Activated CD4-positive, CD25-positive, alpha-beta regulatory T cell (primary cell): ENCODE data around the gene CDK18.
"Not testable (repeated sequence)": the region's sequence is repeated elsewhere in the genome, so short reads cannot be mapped to it uniquely, and the experiment has no call there.

Experiments
- DNase-seq, 4 experiments: peaks; one replicate each; lab custom pipeline; 2025; lab: John Stamatoyannopoulos, UW

CDK18 gene

DNA sequence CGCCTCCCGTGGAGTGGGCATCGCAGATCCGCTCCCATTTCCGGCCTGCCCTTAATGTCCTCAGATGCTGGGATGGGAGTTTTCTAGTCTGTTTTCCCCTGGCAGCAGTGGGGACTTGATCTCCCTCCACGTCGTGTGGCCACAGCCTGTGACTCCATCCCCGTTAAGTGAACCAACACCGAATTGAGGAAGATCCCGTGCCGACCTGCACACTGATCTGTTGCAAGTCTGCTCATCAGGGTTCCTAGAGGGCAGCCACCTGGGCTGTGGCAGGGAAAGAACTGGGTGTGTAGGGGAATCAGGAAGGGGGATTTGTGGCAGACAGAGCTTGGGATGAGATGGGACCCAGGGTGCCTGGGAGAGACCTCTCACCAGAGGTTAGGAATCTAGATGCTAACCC lies 23.3 kb upstream of the CDK18 start:
- no peak for DNase-seq

DNA sequence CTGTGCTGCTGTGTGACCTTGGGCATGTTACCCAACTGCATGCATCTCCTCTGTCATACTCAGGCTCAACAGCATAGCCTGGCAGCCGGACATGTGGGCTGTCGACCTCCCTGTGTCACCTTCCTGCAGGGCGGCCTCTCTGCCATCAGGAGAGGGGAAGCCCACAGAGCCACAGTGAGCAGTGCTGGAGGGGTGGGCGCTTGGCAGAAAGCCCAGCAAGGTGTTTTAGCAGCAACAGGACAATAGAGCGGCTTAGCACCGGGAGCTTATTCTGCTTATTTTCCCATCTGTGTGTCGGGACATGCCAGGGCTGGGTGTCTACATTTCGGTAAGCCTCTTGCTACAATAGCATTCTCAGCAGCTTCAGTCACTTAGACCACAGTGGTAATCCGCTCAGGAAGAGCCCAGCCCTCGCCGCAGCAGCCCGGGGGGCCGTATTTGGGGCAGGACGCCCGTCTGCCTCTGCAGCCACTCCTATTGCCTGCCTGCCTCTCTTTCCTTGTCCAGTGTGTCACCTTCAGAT lies 22.8 kb upstream of the CDK18 start:
- DNase-seq = no peak

DNA sequence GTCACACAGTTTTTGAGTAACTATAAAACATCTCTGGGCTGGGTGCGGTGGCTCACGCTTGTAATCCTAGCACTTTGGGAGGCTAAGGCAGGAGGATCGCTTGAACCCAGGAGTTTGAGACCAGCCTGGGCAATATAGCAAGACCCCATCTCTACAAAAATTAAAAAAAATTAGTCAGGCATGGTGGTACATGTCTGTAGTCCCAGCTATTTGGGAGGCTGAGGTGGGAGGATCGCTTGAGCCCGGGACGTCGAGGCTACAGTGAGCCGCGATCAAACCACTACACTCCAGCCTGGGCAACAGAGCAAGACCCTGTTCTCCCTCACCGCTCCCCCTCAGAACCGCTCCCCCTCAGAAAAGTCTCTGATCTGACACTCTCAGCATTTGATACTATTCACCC lies 21.9 kb upstream of the CDK18 start:
- not testable (repeated sequence) for DNase-seq

DNA sequence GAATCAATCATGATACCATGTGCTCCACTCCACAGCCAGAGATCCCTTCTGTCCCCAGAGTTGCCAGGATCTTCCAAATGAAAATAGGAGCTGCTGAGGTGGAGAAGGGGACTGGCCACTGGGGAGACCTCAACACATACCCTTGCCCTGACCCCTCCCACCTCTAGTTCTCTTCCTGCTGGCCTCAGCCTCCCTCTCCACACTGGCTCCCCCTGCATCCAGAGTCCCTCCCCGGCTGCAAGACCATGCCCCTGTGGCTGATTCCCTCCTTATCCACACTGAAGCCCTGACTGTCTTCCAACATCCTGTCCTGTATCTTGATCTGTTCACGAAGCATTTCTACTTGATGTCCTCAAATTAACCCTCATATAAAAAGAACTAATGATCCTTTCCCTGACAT lies 21.1 kb upstream of the CDK18 start:
- DNase-seq = no peak

DNA sequence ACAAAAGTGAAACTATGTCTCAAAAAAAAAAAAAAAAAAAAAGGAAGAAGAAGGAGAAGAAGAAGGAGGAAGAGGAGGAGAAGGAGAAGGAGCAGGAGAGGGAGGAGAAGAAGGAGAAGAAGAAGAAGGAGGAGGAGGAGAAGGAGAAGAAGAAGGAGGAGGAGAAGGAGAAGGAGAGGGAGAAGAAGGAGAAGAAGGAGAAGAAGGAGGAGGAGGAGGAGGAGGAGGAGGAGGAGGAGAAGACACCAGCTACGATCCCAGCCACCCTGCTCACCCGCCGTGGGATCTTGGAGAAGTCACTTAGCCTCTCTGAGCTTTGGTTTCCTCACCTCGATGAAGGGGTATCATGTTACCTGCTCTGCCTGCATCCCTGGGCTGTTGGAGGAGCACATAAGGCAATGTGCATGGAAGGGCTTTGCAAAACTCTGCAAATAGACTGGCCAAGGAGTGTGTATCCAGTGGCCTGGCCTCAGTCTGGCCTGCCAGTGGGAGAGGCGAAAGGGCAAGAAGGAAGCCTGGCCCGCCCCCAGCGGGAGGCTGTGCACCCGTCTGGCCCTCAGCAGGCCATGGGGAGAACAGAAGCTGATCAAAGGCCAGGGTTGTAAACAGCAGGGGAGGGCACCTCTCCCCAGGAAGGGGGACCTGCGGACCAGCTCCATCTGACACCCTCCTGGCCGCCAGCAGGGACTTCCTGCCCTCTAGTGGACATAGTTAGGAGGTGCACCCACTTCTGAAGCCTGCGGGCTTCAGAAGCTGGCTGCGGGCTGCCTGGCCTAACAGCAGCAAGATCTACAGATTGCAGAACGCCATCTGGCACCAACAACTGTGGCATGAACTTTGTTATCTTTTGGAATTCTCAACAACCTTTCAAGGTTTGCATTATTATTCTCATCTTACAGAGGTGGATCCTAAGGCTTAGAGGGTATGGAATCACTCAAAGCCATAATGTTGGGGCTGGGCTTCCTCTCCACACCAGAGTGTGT lies 19.2 kb upstream of the CDK18 start:
- DNase-seq = peak in 3 of 4 experiments; percentile 24 to 35 (median 29)

DNA sequence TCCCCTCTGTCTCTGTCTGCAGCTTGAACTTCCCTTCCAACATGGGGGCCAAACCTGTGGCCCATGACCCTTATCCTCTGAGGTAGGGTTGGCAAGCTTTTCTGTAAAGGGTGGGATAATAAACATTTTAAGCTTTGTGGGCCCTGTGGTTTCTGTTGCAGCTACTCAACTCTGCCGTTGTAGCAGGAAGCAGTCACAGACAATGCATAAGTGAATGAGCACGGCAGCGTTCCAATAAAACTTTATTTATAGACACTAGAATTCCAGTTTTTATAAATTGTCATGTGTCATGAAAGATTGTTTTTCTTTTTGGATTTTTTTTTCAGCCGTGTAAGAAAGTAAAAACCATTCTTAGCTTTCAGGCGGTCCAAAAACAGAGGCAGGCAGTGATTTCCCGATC lies 18.2 kb upstream of the CDK18 start:
- DNase-seq = no peak

DNA sequence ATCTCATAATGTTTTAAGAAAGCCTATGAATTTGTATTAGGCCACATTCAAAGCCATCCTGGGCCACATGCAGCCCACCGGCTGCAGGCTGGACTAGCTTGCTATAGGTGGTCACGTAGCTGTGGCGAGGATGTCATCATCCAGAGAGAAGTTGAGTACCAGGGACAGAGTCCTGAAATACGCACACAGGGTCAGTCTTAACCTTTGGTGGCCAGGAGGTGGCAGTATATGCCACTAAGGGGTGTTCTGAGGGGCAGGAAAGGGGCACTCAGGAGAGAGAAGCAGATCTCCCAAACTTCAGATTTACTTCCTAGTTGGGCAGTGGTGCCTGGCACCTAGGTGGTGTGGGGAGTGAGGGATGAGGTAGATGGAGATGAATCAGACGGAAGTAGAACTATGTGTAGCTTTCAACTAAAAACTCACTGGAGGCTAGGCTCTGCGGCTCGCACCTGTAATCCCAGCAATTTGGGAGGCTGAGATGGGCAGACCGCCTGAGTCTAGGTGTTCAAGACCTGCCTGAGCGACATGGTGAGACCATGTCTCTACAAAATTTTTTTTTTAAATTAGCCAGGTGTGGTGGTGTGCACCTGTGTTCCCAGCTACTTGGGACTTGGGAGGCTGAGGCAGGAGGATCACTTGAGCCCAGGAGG lies 16.3 kb upstream of the CDK18 start:
- DNase-seq = no peak

DNA sequence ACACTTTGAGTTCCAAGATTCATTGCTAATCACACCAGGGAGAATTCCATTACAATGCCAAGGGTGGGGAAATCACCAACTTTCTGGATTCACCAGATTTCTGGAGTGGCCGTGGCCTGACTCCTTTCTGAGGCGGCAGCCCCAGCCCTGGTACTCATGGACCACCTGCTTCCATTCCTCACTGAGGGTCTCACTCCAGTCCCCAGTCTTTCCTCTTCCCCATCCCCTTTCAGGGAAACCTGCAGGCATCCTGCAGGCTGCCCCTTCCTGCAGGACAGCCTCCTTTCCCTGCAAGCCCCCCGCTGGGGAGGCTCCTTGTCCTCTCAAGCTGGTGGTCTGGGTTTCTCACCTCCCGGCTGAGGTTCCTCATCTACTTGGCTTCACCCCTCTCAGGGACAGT lies 12.7 kb upstream of the CDK18 start:
- DNase-seq = no peak

DNA sequence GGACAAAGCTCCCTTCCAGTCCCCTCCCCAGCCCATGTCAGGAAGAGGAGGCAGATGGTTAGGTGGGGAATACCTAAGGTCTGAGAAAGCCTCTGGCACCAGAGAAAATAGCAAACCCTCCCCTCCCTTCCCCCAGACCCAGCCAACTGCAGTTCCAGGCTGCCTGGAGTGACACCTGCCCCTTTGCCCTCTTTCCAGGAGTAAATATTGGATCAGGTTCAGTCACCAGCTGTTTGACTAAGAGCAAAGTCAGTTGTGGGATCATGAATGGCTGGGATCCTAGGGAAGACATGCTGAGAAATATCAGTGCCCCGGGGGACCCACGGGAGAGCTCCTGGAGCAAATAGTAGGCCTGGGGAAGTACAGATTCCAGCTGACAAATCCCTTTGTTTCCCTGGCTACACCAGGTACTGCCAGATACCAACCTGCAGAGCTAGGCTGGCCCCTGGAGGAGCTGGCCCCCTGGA lies 12.2 kb upstream of the CDK18 start:
- DNase-seq = no peak

DNA sequence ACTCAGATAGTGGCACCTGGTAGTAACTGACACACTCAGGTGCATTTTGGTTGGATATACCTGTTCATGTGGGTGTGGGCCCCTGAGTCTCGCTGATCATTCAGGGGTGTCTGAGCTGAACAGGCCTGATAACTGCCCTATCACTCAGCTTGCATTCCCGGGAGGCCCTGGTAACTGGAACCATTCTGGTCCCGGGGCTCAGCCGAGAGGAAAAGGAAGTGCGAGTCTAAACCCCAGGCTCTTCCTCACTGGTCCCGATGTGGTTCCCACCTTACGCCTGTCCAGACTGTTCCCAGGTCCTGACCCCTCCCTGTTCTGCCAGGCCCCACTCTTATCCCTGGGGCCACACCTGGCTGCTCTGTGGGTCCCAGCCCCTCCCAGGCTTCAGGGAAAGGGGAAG lies 11.7 kb upstream of the CDK18 start:
- no peak for DNase-seq

DNA sequence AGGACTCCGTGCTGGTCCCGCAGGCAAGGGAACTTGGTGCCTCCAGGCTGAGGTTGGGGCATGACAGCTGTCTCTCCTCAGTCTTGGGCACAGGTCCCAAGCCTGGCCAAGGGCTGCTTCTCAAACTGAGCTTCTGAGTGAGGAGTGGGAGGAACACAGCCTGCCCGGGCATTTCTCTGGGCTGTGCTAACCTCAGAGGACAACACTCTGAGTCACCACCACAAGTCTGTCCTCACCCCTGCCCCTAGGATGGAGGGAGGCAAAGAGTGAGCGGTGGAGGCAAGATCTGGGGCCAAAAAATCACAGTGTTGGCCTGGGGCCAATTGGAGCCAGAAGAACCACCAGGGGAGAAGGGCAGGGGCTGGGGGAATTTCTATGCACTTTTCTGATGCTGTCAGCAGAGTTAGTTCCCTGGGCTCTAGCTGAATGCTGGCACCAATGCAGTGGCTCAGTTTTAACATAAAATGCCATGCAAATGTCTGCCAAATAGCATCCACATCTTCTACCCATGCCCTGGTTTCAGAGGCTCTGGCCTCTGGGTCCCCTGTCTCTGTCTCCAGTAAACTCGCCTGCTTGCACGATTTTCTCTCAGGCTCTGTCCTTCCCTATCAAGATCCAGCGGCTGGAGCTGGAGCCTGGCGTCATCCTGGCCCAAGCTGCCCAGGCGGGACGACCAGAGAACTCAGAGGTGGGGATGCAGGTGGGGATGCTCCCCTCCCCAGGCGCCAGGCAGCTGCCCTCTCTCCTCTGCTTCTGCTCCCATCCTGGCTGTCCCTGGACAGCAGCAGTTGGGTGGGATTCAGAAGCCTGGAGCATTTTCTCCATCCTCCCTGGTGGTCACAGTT lies 11.0 kb upstream of the CDK18 start:
- no peak for DNase-seq

DNA sequence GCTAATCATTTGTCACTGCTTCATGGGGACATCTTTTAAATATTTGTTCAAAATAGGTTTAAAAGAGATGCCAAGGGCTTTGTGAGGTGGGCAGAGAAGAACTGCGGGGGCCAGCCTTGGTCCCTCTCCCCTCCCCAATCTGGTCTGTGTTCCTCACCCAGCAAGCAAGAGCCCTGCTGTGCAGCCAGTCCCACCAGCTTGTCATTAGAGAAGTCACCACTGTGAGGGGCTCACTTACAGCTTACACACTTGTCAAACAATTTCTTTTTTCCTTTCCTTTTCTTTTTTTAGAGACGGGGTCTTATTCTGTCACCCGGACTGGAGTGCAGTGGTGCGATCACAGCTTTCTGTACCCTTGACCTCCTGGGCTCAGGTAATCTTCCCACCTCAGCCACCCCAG lies 10.4 kb upstream of the CDK18 start:
- DNase-seq = no peak

DNA sequence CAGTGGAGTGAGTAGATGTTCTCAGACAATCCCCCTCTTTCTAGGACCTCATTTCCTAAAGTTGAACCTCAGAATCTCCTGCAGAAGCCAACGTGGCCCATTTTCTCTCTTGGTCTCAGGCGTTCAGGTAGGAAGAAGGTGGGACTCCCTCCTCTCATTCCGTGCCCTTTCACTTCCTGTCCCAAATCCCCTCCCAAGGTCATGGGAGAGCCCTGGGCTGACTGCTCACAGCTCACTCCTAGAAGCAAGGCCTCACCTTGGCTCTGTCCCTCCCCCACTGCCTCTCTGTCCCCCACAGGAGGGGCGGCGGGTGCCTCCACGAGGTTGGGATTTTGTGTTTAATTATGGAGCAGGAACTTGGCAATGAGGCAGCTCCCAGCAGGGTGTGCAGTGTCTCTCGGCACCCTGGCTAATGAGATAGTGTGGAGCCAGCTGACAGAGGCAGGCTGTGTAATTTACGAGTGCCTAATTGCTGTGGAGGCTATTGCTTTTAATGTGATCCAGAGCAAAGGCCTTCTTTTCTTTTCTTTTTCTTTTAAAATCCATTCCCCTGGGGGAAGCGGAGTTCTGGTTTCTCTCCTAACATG lies 9.1 kb upstream of the CDK18 start:
- no peak for DNase-seq

DNA sequence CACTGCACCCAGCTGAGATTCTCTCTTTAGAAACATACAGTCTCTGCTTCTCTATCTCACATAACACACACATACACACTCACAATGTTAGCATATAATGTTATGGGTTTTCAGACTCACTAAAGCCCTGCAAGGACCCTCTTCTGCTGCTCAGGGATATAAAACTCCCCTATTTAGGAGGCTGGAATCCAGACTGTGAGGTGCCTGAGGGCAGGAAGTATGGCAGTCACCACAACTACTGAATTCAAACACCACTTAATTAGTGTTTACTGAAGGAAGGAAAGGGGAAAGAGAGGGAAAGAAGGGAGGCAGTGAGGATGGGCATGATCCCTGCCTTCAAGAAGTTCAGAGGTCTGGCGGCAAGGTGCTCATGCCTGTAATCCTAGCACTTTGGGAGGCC lies 7.8 kb upstream of the CDK18 start:
- no peak for DNase-seq

DNA sequence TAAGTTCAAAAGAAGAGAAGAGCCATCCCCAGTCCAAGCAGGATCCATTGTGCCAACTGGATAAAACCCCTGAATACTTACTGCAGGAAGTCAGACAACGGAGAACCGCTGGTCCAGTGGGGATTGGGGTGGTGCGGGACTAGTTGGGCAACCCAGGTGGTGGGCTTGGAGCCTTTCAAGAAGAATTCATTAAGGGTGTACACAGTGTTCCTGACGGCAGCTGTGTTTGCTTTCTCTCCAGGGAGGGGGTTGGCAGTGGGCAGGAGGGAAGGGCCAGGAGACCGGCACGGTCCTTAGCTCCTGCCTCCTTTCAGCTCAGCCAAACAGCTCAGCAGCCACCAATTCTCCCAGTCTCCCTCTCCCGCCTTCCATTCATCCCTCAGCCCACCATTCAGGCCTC lies 7.1 kb upstream of the CDK18 start:
- no peak for DNase-seq

DNA sequence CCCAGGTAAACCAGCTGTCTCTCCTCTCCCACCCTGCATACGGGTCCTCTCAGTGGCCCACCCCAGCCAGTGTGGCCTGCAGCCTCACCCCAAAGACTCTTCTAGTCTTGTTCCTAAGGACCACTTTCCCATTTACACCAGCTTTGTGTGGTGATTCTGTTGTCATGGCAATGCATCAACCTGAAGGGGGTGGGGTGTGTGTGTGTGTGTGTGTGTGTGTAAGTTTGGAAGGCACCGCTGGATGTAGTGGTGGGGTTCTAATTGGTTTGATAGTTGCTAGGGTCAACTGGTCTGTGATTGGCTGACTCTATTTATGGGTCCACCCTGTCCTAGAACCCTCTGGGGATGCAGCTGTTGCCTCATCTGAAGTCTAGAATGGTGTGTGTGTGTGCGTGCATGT lies 4.7 kb upstream of the CDK18 start:
- no peak for DNase-seq

DNA sequence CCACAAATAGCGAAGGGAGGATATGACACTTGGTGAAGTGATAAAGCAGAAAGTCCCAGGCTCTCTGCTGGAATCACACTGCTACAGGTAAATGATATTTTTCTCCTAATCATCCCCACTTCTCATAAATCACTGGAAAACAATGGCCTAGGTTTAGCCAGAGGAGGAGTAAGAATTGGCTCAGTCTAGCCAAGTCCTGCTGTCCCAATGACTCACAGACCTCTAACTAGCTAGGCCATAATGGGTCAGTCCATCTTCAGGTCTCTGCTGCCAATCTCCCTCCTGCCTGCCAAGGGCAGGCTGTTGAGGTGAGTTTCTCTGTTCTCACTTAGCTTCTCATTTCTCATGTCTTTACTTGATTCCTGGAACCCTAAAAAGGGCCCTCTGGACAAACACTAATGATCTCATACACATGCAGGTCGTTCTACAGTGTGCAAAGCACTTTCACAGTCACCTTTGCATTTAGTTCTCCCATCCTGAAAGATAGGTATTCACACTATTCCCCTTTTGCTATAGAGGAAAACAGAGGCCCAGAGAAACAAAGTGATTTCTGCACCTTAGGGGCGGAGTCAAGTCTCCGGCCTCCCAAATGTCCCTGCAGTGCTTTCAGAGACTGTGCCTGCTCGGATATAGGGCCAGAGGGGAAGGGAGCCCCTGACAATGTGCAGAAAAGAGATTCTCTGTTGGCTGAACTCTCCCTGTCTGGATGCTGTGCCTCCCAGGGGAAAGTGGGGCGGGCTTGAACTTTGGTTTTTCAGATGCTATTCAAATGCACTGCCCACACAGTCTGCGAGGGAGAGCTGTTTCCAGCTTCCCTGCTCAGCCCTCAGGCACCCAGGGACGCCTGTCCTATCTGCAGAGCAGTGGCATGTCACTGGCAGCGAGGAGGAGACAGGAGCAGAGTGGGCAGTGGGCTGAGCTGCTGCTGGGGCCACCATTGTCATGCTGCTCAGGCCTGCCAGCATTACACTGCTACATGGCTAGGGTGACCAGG lies 3.9 kb upstream of the CDK18 start:
- no peak for DNase-seq

DNA sequence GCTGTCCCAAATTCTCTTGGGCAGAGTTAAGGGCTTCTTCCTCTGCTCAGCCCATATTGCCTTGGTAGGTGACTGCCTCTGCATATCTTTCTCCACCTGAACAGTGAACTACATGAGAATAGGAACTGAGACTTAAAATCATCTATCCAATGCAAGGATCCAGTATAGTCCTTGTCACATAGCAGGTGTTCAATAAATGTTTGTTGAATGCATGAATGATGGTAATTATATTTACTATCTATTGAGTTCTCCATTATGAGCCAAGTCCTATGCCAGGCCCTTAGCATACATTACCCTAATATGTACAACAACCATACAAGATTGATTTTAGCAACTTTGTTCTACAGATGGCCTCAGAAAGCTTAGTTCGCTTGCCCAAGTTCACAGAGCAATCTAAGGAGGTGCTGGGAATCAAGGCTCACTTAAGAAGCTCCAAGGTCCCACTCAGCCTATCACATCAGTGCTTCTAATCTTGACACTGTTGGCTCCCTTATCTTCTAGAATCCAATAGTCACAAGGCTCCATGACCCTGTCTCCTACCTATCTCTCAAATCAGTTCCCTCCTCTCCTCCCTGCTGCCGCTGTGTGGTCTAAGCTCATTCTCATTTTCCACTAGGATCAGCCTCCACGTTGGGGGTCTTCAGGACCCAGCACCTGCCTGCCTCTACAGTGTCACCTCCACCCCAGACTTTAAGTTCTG lies 2.2 kb upstream of the CDK18 start:
- no peak for DNase-seq

DNA sequence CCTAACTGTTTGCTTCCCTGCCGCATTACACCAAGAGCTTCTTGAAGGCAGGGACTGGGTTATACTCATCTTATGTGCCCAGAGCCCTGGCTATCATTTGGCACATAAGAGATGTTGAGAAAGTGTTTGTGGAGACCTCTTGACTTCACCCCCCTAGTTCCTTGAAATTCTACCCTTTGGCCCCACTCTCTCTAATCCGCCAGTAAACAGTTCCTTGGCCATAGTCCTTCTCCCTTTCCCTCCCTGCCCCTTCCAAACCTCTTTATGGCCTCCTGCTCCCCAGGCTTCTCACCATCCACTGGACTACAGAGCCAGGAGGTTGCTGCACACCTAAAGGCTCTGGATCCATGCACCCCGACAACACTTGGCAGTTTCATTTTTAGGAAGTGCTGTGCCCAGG lies 1.5 kb upstream of the CDK18 start:
- no peak for DNase-seq
